ENCODE data around the gene RABL6.
"Not testable (repeated sequence)": the region's sequence is repeated elsewhere in the genome, so short reads cannot be mapped to it uniquely, and the experiment has no call there.

RABL6 gene, protein sequence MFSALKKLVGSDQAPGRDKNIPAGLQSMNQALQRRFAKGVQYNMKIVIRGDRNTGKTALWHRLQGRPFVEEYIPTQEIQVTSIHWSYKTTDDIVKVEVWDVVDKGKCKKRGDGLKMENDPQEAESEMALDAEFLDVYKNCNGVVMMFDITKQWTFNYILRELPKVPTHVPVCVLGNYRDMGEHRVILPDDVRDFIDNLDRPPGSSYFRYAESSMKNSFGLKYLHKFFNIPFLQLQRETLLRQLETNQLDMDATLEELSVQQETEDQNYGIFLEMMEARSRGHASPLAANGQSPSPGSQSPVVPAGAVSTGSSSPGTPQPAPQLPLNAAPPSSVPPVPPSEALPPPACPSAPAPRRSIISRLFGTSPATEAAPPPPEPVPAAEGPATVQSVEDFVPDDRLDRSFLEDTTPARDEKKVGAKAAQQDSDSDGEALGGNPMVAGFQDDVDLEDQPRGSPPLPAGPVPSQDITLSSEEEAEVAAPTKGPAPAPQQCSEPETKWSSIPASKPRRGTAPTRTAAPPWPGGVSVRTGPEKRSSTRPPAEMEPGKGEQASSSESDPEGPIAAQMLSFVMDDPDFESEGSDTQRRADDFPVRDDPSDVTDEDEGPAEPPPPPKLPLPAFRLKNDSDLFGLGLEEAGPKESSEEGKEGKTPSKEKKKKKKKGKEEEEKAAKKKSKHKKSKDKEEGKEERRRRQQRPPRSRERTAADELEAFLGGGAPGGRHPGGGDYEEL

DNA sequence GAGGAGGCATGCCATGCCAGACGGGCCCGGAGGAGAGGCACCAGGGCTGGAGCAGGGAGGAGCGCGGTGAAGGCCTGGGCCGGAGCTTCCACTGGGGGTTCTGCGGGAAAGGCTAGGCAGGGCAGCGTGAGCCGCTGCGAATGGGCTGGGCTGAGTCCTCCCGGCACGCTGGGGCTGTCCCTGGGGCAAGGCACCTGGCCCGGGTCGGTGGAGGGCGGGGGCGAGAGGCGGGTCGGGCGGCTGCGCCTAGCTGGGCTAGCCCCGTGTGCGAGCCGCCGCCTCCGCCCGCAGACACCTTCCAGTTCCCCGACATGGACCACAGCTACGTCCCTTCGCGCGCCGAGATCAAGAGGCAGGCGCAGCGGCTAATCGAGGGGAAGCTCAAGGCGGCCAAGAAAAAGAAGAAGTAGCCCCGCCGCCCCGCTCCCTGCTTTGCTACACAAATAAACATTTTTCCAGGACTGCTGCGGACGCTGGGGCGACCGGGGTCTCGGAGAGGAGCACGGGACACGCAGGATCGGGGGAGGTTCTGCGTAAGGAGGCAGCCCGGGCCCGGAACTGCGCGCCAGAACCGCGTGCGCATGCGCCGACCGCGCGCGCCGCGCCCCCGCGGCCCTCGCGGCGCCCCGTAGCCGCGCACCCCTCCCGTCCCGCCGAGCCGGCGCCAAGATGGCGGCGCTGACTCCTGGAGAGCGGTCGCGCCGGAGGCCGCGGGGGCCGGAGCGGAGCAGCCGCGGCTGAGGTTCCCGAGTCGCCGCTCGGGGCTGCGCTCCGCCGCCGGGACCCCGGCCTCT, at the start of gene RABL6:
TSS of gene RABL6 (plus strand) at position 668 of the 794 bp plus-strand sequence. CDS start 249 bp downstream, outside the sequence.
- peak within 1 kb of the TSS; percentile 86 for H3K4me3 Mint-ChIP-seq
- peak; percentile 89 for ATAC-seq (replicated peaks; ENCODE audit: extremely low read depth, poor library complexity, severe bottlenecking)
- H3K9me3 Mint-ChIP-seq, result no peaks in the 10 kb centered on the region
- peak; percentile 72 to 76 for DNase-seq (ENCODE audit: low spot score in 2 of 2)
- H3K36me3 Mint-ChIP-seq (ENCODE audit: insufficient read depth), result peaks cover 21% of the 10 kb centered on the region
- H3K4me1 Mint-ChIP-seq, result peaks cover 30% of the 10 kb centered on the region
- H3K27me3 Mint-ChIP-seq, result no peaks in the 10 kb centered on the region
- peak within 1 kb of the TSS; percentile 88 for H3K27ac Mint-ChIP-seq (ENCODE audit: low read depth)

DNA sequence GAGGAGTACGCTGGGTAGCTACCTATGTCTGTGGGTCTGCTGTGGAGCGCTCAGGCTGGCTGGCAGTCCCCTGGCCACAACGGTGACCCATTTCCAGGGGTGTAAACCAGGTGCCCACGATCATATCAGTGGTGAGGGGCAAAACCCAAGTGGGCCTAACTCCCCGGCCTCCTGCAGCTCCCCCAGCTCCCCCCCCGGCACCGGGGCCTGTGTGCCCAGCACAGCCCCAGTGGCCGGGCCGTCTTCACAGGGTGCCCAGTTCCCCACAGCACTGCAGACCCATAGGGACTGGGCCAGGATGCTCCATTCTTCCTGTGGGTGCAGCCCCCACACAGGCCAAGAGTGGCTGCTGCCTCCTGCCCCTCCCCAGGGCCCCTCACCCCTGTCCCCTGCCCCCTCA, 48.7 kb upstream of the RABL6 start:
- ATAC-seq (replicated peaks; ENCODE audit: extremely low read depth, poor library complexity, severe bottlenecking), result no peak
- Mint-ChIP-seq H3K4me1 (no peaks in the 10 kb centered on the region), H3K36me3 (ENCODE audit: insufficient read depth) (no peaks in the 10 kb centered on the region), H3K27ac (ENCODE audit: low read depth) (no peak overlapping the region), H3K9me3 (no peaks in the 10 kb centered on the region), H3K4me3 (no peak overlapping the region), H3K27me3 (no peaks in the 10 kb centered on the region)
- no peak for DNase-seq (ENCODE audit: low spot score in 2 of 2)

DNA sequence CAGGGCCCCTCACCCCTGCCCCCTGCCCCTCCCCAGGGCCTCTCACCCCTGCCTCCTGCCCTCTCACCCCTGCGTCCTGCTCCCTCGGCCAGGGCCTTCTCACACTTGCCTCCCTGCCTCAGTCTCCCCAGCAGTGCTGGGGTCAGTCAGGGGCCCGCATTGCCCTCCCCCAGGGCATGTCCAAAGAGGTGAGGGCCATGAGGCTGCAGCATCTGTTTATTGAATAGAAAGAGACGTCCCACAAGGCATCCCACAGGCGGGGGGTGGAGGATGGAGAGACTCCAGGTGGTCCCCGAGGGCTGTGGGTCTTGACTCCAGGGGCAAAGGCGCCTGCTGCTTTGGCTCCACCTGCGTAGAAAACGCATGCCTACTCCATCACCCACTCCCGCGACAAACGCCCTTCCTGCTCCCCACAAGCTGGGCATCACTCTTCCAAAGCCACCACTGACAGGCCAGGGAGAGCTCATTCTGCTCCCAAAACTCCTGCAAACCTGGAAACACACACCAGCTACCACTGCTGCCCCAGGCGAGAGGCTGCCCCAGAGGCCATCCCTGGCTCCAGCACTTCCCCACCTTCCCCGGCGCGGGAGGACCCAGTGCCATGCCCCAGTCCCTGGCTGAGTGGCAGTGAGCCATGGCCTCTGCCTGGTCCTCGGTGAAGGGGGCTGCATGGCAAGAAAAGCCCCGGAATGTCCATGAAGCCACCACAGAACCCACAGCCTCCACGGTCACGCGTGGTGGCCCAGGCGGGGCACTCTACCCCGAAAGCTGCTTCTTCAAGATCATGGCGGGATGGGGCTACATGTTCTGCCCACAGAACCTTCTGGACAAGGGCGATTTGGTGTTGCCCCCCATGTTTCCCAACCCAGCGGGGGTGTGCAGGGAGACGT, 48.1 kb upstream of the RABL6 start:
- ATAC-seq (replicated peaks; ENCODE audit: extremely low read depth, poor library complexity, severe bottlenecking) (no peak), DNase-seq (ENCODE audit: low spot score in 2 of 2) (no peak)
- Mint-ChIP-seq H3K4me1 (no peaks in the 10 kb centered on the region), H3K9me3 (no peaks in the 10 kb centered on the region), H3K27ac (ENCODE audit: low read depth) (peak overlapping the region; percentile 55), H3K4me3 (no peak overlapping the region), H3K36me3 (ENCODE audit: insufficient read depth) (no peaks in the 10 kb centered on the region), H3K27me3 (no peaks in the 10 kb centered on the region)

DNA sequence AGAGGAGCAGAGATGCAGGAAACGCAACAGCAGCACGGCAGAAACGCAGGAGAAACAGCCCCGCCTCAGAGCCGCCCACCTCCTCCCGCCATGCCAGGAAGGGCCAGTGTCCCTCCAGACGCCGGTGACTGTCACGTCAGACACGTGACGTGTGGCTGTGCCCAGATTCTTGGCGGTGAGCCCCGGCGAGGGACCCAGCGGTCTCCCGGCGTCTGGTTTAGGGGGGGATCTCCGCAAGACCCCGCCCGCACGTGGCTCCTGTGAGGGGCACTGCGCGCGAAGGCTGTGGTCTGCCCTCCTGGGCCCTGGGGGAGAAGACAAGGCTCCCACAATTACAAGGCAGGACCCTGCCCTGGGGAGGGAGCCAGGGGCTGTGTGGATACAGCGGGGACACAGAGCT, 47.3 kb upstream of the RABL6 start:
- Mint-ChIP-seq H3K9me3 (no peaks in the 10 kb centered on the region), H3K4me3 (no peak overlapping the region), H3K4me1 (no peaks in the 10 kb centered on the region), H3K36me3 (ENCODE audit: insufficient read depth) (no peaks in the 10 kb centered on the region), H3K27me3 (no peaks in the 10 kb centered on the region), H3K27ac (ENCODE audit: low read depth) (peak overlapping the region; percentile 55)
- ATAC-seq (replicated peaks; ENCODE audit: extremely low read depth, poor library complexity, severe bottlenecking) (no peak), DNase-seq (ENCODE audit: low spot score in 2 of 2) (no peak)

DNA sequence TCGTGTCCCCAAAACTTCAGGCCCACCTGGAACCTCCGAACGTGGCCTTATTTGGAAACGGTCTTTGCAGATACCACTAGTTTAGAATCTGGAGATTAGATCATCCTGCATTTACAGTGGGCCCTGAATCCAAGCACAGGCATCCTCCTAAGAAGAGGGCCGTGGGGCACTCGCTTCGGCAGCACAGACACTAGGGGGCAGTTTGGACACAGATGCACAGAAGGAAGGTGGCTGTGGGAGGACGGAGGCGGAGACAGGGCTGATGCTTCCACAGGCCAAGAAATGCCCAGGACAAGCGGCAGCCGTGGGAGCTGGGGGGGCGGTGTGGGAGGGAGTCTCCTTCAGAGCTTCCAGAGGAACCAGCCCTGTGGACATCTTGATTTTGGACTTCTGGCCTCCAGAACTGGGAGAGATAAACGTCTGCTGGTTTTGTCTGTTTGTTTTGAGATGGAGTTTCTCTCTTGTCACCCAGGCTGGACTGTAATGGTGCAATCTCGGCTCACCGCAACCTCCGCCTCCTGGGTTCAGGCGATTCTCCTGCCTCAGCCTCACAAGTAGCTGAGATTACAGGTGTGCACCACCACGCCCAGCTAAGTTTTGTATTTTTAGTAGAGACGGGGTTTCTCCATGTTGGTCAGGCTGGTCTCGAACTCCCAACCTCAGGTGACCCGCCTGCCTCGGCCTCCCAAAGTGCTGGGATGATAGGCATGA, 46.8 kb upstream of the RABL6 start:
- H3K27ac Mint-ChIP-seq (ENCODE audit: low read depth); DNase-seq (ENCODE audit: low spot score in 2 of 2); H3K9me3 Mint-ChIP-seq; ATAC-seq (replicated peaks; ENCODE audit: extremely low read depth, poor library complexity, severe bottlenecking); H3K27me3 Mint-ChIP-seq; H3K36me3 Mint-ChIP-seq (ENCODE audit: insufficient read depth); H3K4me3 Mint-ChIP-seq; H3K4me1 Mint-ChIP-seq: not testable (repeated sequence)

DNA sequence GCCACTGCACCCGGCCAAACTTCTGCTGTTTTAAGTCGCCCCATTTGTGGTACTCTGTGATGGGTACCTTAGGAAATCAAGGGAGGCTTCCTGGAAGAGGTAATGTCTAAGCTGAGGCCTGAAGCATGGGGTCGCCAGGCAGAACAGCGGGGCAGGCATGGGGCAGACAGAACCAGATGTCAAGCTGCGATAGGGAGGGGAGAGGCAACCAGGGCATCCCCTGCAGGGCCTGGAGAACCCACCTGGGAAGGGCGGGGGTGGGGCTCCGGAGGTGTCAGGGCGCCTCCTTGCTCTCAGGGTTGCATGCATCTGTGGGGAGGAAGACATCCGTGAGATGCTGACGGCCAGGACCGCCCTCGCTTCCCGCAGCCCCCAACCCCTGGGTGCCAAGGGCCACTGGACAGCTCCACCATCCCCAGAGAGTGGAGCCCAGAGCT, 46.2 kb upstream of the RABL6 start:
- Mint-ChIP-seq H3K27ac (ENCODE audit: low read depth) (no peak overlapping the region), H3K4me1 (peaks cover under 1% of the 10 kb centered on the region), H3K4me3 (no peak overlapping the region), H3K9me3 (no peaks in the 10 kb centered on the region), H3K27me3 (no peaks in the 10 kb centered on the region), H3K36me3 (ENCODE audit: insufficient read depth) (no peaks in the 10 kb centered on the region)
- DNase-seq (ENCODE audit: low spot score in 2 of 2) (no peak), ATAC-seq (replicated peaks; ENCODE audit: extremely low read depth, poor library complexity, severe bottlenecking) (no peak)

DNA sequence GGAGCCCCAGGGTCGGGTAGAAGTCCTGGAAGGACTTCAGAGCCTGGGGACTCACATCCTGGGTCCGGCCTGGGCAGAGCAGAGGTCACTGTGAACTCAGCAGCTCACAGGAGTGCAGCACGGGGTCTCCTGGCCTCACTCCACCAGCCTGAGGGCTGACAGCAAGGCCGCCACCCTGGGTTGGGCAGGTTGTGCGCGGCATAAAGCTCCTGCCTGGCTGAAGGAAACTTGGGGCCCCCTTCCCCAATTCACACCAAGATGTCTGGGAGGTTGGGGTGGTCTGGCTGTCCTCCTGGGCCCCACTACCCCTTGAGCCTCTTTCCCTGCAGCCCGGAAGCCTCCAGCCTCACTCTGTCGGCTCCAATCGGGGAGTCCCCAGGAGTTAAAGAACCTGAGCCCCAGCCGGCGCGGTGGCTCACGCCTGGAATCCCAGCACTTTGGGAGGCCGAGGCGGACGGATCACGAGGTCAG, 45.5 kb upstream of the RABL6 start:
- no peak overlapping the region for H3K4me3 Mint-ChIP-seq
- H3K4me1 Mint-ChIP-seq, result peaks cover 7% of the 10 kb centered on the region
- ATAC-seq (replicated peaks; ENCODE audit: extremely low read depth, poor library complexity, severe bottlenecking) (no peak), DNase-seq (ENCODE audit: low spot score in 2 of 2) (no peak)
- no peaks in the 10 kb centered on the region for H3K9me3 Mint-ChIP-seq
- peaks cover 3% of the 10 kb centered on the region for H3K27me3 Mint-ChIP-seq
- no peak overlapping the region for H3K27ac Mint-ChIP-seq (ENCODE audit: low read depth)
- no peaks in the 10 kb centered on the region for H3K36me3 Mint-ChIP-seq (ENCODE audit: insufficient read depth)

DNA sequence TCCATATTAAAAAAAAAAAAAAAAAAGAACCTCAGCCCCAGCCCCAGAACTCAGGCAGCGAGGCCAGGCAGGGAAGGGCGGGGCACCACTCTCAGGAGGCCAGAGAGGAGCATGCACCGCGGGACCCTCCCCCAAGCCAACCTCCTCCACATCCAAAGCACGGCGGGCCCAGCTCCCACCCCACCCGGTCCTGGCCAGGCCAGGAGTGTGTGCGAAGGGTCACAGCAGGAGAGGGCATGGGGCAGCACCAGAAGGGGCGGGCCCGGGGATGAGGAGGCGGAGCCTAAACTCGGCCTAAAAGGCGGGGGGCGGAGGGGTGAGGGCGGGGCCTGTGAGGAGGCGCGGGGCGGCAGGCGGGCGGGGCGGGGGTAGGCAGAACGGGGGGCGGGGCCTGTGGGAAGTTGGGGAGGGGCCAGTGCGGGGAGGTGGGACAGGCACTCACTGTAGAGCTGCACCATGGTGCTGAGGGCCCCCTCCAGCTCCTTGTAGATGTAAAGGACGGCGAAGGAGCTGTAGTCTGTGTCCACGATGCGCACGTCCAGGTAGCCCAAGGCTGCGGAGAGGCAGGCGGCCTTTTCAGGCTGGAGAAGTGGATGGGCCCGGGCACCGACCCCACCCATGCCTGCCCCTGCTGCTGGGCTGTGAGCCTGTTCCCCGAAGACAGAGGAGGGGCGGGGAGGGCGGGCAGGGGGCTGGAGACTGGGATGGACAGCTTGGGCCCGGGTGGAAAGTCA, 44.7 kb upstream of the RABL6 start:
- Mint-ChIP-seq H3K36me3 (ENCODE audit: insufficient read depth) (no peaks in the 10 kb centered on the region), H3K27me3 (peaks cover 8% of the 10 kb centered on the region), H3K4me1 (peaks cover 7% of the 10 kb centered on the region), H3K4me3 (no peak overlapping the region), H3K27ac (ENCODE audit: low read depth) (no peak overlapping the region), H3K9me3 (no peaks in the 10 kb centered on the region)
- ATAC-seq (replicated peaks; ENCODE audit: extremely low read depth, poor library complexity, severe bottlenecking) (no peak), DNase-seq (ENCODE audit: low spot score in 2 of 2) (no peak)

DNA sequence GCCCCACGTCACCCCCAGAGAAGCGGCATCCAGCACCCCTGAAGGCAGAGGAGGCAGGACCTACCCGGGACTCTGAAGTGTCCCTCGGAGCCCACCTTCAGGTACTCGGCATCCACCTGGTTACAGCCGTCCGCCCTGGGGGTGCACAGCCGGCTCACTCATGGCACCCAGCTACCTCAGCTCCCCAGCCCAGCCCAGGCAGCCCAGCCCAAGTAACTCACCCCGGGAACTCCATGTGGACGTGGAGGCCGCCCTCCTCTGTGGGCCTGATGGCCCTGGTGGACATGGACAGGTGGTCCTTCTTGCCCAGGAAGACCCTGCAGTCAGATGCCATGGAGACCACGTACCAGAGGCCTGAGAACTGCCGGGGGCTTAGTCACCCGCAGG, 44.1 kb upstream of the RABL6 start:
- Mint-ChIP-seq H3K27me3 (peaks cover 8% of the 10 kb centered on the region), H3K9me3 (no peaks in the 10 kb centered on the region), H3K4me1 (peaks cover 7% of the 10 kb centered on the region), H3K27ac (ENCODE audit: low read depth) (no peak overlapping the region), H3K36me3 (ENCODE audit: insufficient read depth) (no peaks in the 10 kb centered on the region), H3K4me3 (no peak overlapping the region)
- ATAC-seq (replicated peaks; ENCODE audit: extremely low read depth, poor library complexity, severe bottlenecking), result no peak
- no peak for DNase-seq (ENCODE audit: low spot score in 2 of 2)

DNA sequence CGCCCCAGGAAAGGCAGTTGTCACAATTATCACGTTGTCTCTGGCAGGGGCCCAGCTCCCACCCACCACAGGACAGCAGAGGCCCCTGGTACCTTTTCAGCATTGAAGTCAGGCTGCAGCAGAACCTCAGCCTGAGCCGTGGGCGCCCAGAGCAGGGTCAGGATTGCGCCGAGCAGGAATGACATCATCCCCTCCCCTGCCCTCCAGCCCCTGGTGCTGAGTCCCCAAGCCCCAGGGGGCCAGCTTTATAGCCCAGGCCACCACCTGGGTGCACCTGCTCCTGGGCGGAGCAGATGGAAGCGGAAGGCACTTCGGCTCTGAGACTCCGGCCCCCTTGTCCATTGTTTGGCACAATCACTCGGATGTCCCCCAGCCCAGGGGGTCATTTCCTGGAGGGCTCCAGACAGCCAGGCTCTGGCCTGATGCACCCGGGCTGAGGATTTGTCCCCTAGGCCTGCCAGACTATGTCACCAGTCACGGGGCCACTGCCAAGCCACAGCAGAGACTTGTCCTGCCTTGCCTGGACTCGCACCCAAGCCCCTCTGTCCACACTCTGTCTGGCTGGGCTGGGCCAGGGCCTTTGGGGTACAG, 43.4 kb upstream of the RABL6 start, which contains the start of gene LCN15:
TSS of gene LCN15 (minus strand) at position 218 of the 591 bp plus-strand sequence. CDS start at position 188, 30 bp downstream.
- H3K4me1 Mint-ChIP-seq, result peaks cover 7% of the 10 kb centered on the region
- H3K4me3 Mint-ChIP-seq, result no peak within 1 kb of the TSS
- no peak for DNase-seq (ENCODE audit: low spot score in 2 of 2)
- no peak for ATAC-seq (replicated peaks; ENCODE audit: extremely low read depth, poor library complexity, severe bottlenecking)
- peaks cover 8% of the 10 kb centered on the region for H3K27me3 Mint-ChIP-seq
- no peak within 1 kb of the TSS for H3K27ac Mint-ChIP-seq (ENCODE audit: low read depth)
- no peaks in the 10 kb centered on the region for H3K36me3 Mint-ChIP-seq (ENCODE audit: insufficient read depth)
- no peaks in the 10 kb centered on the region for H3K9me3 Mint-ChIP-seq

All from central memory CD8-positive, alpha-beta T cell (primary cell).